Measurements from ENCODE around the gene COX7C.
"Not testable (repeated sequence)": the region's sequence is repeated elsewhere in the genome, so short reads cannot be mapped to it uniquely, and the experiment has no call there.

Gene COX7C

GRCh38 chr5:86617756-86618576, at the start of gene COX7C:
Gene COX7C (plus strand): TSS chr5:86617941. CDS start chr5:86618056, 115 bp downstream.
- peak; percentile 96 for DNase-seq

- DNase-seq = not testable (repeated sequence)
These were observed 48.0 kb upstream of the COX7C start for GRCh38 chr5:86569522-86570426.

- DNase-seq = no peak
These were observed 47.2 kb upstream of the COX7C start for GRCh38 chr5:86570427-86571083.

- DNase-seq = not testable (repeated sequence)
These were observed 46.6 kb upstream of the COX7C start for GRCh38 chr5:86571109-86571508.

- DNase-seq = no peak
These were observed 44.8 kb upstream of the COX7C start for GRCh38 chr5:86572825-86573517.

GRCh38 chr5:86579502-86579901, 38.2 kb upstream of the COX7C start:
- DNase-seq = no peak

- DNase-seq = no peak
These were observed 21.3 kb upstream of the COX7C start for GRCh38 chr5:86596476-86596875.

GRCh38 chr5:86605881-86606280, 11.9 kb upstream of the COX7C start:
- DNase-seq = no peak

GRCh38 chr5:86613455-86613854, 4.3 kb upstream of the COX7C start:
- DNase-seq = peak; percentile 2

- DNase-seq = no peak
These were observed 409 bp upstream of the COX7C start for GRCh38 chr5:86617309-86617755.

- DNase-seq = no peak
These were observed 6.2 kb downstream of the COX7C start for GRCh38 chr5:86623785-86624483.

- DNase-seq = no peak
These were observed 7.4 kb downstream of the COX7C start for GRCh38 chr5:86625148-86625547.

GRCh38 chr5:86626149-86626548, 8.4 kb downstream of the COX7C start:
- DNase-seq = no peak

- DNase-seq = no peak
These were observed 13.4 kb downstream of the COX7C start for GRCh38 chr5:86631165-86631564.

GRCh38 chr5:86640998-86641397, 23.3 kb downstream of the COX7C start:
- no peak for DNase-seq

- DNase-seq = no peak
These were observed 27.1 kb downstream of the COX7C start for GRCh38 chr5:86644843-86645242.

- no peak for DNase-seq
These were observed 28.1 kb downstream of the COX7C start for GRCh38 chr5:86645885-86646284.

- DNase-seq = no peak
These were observed 28.9 kb downstream of the COX7C start for GRCh38 chr5:86646671-86647070.

- no peak for DNase-seq
These were observed 32.2 kb downstream of the COX7C start for GRCh38 chr5:86649832-86650505.

GRCh38 chr5:86660771-86661170, 43.0 kb downstream of the COX7C start:
- DNase-seq = not testable (repeated sequence)

GRCh38 chr5:86664173-86664572, 46.4 kb downstream of the COX7C start:
- DNase-seq = no peak
